Measurements from ENCODE around the gene PMPCA.

PMPCA gene

GRCh38 chr9:136370687-136371532 is 39.5 kb upstream of the PMPCA start:
- H3K4me1 Mint-ChIP-seq (ENCODE audit: low read depth), result no peaks in the 10 kb centered on the region

GRCh38 chr9:136371533-136371880 is 39.0 kb upstream of the PMPCA start:
- H3K4me3 Mint-ChIP-seq, result no peak overlapping the region

More at GRCh38 chr9:136370687-136371532, 39.5 kb upstream of the PMPCA start:
- no peaks in the 10 kb centered on the region for H3K9me3 Mint-ChIP-seq
- H3K27ac Mint-ChIP-seq, result no peak overlapping the region
- no peaks in the 10 kb centered on the region for H3K27me3 Mint-ChIP-seq
- DNase-seq, result no peak
- H3K36me3 Mint-ChIP-seq (ENCODE audit: low read depth), result peaks cover 15% of the 10 kb centered on the region
- H3K4me3 Mint-ChIP-seq, result no peak overlapping the region

GRCh38 chr9:136372006-136372405 is 38.5 kb upstream of the PMPCA start:
- no peak overlapping the region for H3K27ac Mint-ChIP-seq
- DNase-seq, result no peak
- no peaks in the 10 kb centered on the region for H3K4me1 Mint-ChIP-seq (ENCODE audit: low read depth)
- H3K27me3 Mint-ChIP-seq, result no peaks in the 10 kb centered on the region
- peaks cover 26% of the 10 kb centered on the region for H3K36me3 Mint-ChIP-seq (ENCODE audit: low read depth)
- H3K4me3 Mint-ChIP-seq, result no peak overlapping the region
- no peaks in the 10 kb centered on the region for H3K9me3 Mint-ChIP-seq

More at GRCh38 chr9:136371533-136371880, 39.0 kb upstream of the PMPCA start:
- Mint-ChIP-seq H3K27me3 (no peaks in the 10 kb centered on the region), H3K9me3 (no peaks in the 10 kb centered on the region), H3K4me1 (ENCODE audit: low read depth) (no peaks in the 10 kb centered on the region), H3K36me3 (ENCODE audit: low read depth) (peaks cover 21% of the 10 kb centered on the region), H3K27ac (no peak overlapping the region)
- no peak for DNase-seq

GRCh38 chr9:136372561-136373299 is 37.7 kb upstream of the PMPCA start:
- H3K27ac Mint-ChIP-seq, result peak overlapping the region; percentile 29
- H3K4me1 Mint-ChIP-seq (ENCODE audit: low read depth), result no peaks in the 10 kb centered on the region
- no peaks in the 10 kb centered on the region for H3K27me3 Mint-ChIP-seq
- no peak for DNase-seq
- no peaks in the 10 kb centered on the region for H3K9me3 Mint-ChIP-seq
- peak overlapping the region; percentile 50 for H3K4me3 Mint-ChIP-seq
- H3K36me3 Mint-ChIP-seq (ENCODE audit: low read depth), result peaks cover 29% of the 10 kb centered on the region

GRCh38 chr9:136373300-136374182 is 36.9 kb upstream of the PMPCA start, which contains the start of gene CARD9:
Gene CARD9 (minus strand): TSS chr9:136373669. CDS start chr9:136372078, 1,591 bp downstream.
- peak within 1 kb of the TSS; percentile 50 for H3K4me3 Mint-ChIP-seq
- H3K36me3 Mint-ChIP-seq (ENCODE audit: low read depth), result peaks cover 32% of the 10 kb centered on the region
- H3K9me3 Mint-ChIP-seq, result no peaks in the 10 kb centered on the region
- H3K4me1 Mint-ChIP-seq (ENCODE audit: low read depth), result no peaks in the 10 kb centered on the region
- DNase-seq, result peak; percentile 33
- peak within 1 kb of the TSS; percentile 29 for H3K27ac Mint-ChIP-seq
- H3K27me3 Mint-ChIP-seq, result no peaks in the 10 kb centered on the region

- Mint-ChIP-seq H3K4me3 (no peak overlapping the region), H3K27me3 (no peaks in the 10 kb centered on the region), H3K36me3 (ENCODE audit: low read depth) (peaks cover 39% of the 10 kb centered on the region), H3K9me3 (no peaks in the 10 kb centered on the region), H3K27ac (no peak overlapping the region), H3K4me1 (ENCODE audit: low read depth) (no peaks in the 10 kb centered on the region)
- no peak for DNase-seq
These were observed 36.3 kb upstream of the PMPCA start for GRCh38 chr9:136374183-136374575.

- Mint-ChIP-seq H3K27ac (no peak overlapping the region), H3K4me1 (ENCODE audit: low read depth) (no peaks in the 10 kb centered on the region), H3K4me3 (no peak overlapping the region), H3K36me3 (ENCODE audit: low read depth) (peaks cover 47% of the 10 kb centered on the region), H3K27me3 (no peaks in the 10 kb centered on the region), H3K9me3 (no peaks in the 10 kb centered on the region)
- no peak for DNase-seq
These were observed 35.4 kb upstream of the PMPCA start for GRCh38 chr9:136375096-136375495.

GRCh38 chr9:136376457-136376856 is 34.0 kb upstream of the PMPCA start:
- Mint-ChIP-seq H3K36me3 (ENCODE audit: low read depth) (peaks cover 54% of the 10 kb centered on the region), H3K4me1 (ENCODE audit: low read depth) (no peaks in the 10 kb centered on the region), H3K27ac (no peak overlapping the region), H3K4me3 (no peak overlapping the region), H3K27me3 (no peaks in the 10 kb centered on the region), H3K9me3 (no peaks in the 10 kb centered on the region)
- DNase-seq, result no peak

GRCh38 chr9:136377341-136378169 is 32.9 kb upstream of the PMPCA start:
- peak; percentile 32 for DNase-seq
- Mint-ChIP-seq H3K27ac (no peak overlapping the region), H3K9me3 (no peaks in the 10 kb centered on the region), H3K27me3 (no peaks in the 10 kb centered on the region), H3K36me3 (ENCODE audit: low read depth) (peaks cover 65% of the 10 kb centered on the region), H3K4me1 (ENCODE audit: low read depth) (no peaks in the 10 kb centered on the region), H3K4me3 (no peak overlapping the region)

GRCh38 chr9:136378170-136379002 is 32.1 kb upstream of the PMPCA start:
- no peaks in the 10 kb centered on the region for H3K27me3 Mint-ChIP-seq
- no peaks in the 10 kb centered on the region for H3K9me3 Mint-ChIP-seq
- no peak overlapping the region for H3K4me3 Mint-ChIP-seq
- no peak overlapping the region for H3K27ac Mint-ChIP-seq
- H3K4me1 Mint-ChIP-seq (ENCODE audit: low read depth), result no peaks in the 10 kb centered on the region
- no peak for DNase-seq
- H3K36me3 Mint-ChIP-seq (ENCODE audit: low read depth), result peaks cover 70% of the 10 kb centered on the region

- Mint-ChIP-seq H3K4me1 (ENCODE audit: low read depth) (no peaks in the 10 kb centered on the region), H3K9me3 (no peaks in the 10 kb centered on the region), H3K27me3 (no peaks in the 10 kb centered on the region), H3K4me3 (no peak overlapping the region), H3K36me3 (ENCODE audit: low read depth) (peaks cover 76% of the 10 kb centered on the region), H3K27ac (no peak overlapping the region)
- DNase-seq, result no peak
These were observed 31.5 kb upstream of the PMPCA start for GRCh38 chr9:136379003-136379287.

- no peak for DNase-seq
- H3K36me3 Mint-ChIP-seq (ENCODE audit: low read depth), result peaks cover 79% of the 10 kb centered on the region
- H3K4me3 Mint-ChIP-seq, result no peak overlapping the region
- H3K27me3 Mint-ChIP-seq, result no peaks in the 10 kb centered on the region
- no peaks in the 10 kb centered on the region for H3K9me3 Mint-ChIP-seq
- H3K27ac Mint-ChIP-seq, result no peak overlapping the region
- peaks cover 3% of the 10 kb centered on the region for H3K4me1 Mint-ChIP-seq (ENCODE audit: low read depth)
These were observed 31.1 kb upstream of the PMPCA start for GRCh38 chr9:136379401-136379800.

- no peak for DNase-seq
- no peak overlapping the region for H3K27ac Mint-ChIP-seq
- peaks cover 79% of the 10 kb centered on the region for H3K36me3 Mint-ChIP-seq (ENCODE audit: low read depth)
- H3K27me3 Mint-ChIP-seq, result no peaks in the 10 kb centered on the region
- no peaks in the 10 kb centered on the region for H3K9me3 Mint-ChIP-seq
- H3K4me1 Mint-ChIP-seq (ENCODE audit: low read depth), result peaks cover 8% of the 10 kb centered on the region
- no peak overlapping the region for H3K4me3 Mint-ChIP-seq
These were observed 30.6 kb upstream of the PMPCA start for GRCh38 chr9:136379891-136380290.
